GM12874 (cell line): ENCODE results near the gene FCN3.

Experiments used
- TF ChIP-seq, protein P1 (sequence below): IDR thresholded peaks from 2 replicates; pipeline ENCODE4 v1.5.1; 2011; ENCODE audit warnings: low read depth, mild to moderate bottlenecking, control low read depth, low read length, moderate library complexity; ENCODE audit not compliant: insufficient read depth

The FCN3 gene

DNA sequence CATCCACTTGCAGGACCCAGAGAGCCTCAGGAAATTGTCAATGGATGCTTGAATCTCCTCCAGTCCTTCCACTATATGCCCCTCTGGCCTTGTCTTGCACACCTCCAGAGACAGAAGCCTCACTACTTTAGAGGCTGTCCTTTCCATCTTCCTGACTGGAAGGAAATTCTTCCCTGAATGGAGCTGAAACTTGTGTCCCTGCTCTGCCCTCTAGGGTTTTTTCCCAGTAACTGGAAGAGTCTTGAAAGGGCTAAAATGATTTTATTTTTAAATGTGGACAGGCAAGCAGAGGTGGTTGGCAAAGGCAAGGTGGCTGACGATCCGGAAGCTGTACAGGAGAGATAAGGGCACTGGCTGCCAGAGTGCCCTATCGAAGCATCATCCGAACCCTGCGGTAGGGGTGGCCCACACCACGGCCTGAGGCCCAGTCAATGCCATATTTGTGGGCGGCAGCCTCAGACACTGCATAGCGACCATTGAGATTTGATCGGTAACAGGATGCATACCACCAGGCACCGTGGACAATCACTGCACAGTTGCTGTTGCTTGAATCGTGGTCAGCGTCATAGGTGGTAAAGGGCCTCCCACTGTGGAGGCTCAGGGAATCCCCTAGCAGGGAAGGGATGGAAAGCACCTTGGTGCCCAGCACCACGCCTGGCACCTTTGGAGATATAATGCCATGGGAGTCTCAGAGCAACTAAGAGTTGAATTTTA, 5.6 kb downstream of the FCN3 start:
- TF ChIP-seq, protein P1, sequence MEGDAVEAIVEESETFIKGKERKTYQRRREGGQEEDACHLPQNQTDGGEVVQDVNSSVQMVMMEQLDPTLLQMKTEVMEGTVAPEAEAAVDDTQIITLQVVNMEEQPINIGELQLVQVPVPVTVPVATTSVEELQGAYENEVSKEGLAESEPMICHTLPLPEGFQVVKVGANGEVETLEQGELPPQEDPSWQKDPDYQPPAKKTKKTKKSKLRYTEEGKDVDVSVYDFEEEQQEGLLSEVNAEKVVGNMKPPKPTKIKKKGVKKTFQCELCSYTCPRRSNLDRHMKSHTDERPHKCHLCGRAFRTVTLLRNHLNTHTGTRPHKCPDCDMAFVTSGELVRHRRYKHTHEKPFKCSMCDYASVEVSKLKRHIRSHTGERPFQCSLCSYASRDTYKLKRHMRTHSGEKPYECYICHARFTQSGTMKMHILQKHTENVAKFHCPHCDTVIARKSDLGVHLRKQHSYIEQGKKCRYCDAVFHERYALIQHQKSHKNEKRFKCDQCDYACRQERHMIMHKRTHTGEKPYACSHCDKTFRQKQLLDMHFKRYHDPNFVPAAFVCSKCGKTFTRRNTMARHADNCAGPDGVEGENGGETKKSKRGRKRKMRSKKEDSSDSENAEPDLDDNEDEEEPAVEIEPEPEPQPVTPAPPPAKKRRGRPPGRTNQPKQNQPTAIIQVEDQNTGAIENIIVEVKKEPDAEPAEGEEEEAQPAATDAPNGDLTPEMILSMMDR: no peak

DNA sequence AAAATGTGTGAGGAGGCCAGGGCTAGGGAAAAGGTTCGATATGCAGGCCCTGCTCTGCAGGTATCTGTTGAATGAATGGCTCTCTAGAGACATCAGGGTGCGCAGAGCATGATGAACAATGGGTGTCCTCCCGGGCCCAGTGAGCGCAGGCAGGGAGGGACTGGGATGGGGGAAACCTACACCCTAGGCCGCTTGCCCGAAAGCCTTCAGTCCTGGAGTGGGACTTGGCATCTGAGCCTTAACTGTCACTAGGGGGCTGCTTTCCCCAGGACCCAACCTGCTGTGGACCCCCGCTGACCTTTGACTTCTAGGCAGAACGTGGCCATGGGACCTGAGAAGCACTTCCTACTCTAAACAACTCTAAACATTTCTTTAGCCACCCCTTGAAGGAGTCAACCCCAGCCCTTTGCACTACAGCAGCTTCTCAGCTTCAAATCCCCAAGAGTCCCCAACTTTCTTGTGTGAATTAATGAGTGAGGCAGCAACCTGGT, 7.4 kb downstream of the FCN3 start:
- TF ChIP-seq, protein P1: no peak

DNA sequence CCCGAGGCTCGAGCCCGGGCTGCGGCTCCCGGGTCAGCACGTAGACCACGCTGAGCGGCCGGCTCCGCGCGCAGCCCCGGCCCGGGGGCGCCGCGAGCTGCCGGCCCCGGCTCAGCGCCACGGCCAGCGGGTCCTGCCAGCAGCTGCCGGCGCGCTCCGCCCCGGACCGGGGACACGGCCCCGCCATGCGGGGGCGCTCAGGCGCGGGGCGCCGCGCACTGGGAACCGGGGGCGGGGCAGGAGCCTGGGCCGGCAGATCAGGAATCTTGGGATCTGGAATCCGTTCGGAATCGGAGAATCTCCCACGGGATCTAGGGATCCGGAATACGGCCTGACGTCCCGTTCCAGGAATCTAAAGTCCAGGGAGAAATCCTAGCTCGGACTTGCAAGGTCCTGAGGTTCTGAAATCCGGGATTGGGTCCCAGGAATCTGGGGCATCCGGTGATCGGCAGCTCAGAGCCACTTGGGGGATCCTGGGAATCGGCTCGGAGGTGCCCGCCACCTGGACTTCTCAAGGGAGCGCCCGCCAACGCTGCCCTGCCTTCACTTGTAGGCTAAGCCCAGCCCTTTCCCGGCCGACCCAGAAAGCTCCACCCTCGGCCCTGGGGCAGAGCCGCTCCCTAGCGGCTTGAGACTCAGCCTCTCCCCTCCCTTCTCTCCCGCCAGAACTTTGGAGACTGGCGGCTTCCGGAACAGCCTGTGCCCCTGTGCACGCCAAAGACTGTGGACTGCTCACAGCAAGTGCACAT, 8.0 kb downstream of the FCN3 start, which contains the start of gene MAP3K6:
MAP3K6 (minus strand) TSS at position 551 of the 749 bp plus-strand sequence; CDS start at position 187, 364 bp downstream.
- TF ChIP-seq, protein P1: peak; percentile 73

DNA sequence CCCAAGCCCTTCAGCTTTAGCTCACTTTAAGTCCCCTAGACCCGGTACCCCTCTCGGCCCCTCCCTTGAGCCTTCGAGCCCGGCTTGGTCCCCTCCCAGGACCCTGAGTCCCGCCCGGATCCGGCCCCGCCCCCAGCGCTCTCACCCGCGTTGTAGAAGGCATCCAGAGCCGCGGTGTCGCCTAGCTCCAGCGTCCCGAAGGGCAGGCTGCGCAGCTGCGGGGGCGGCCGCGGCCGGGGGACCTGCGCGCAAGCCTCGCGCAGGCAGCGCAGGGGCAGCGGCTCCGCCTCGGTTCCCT, 8.6 kb downstream of the FCN3 start:
- TF ChIP-seq, protein P1: no peak

DNA sequence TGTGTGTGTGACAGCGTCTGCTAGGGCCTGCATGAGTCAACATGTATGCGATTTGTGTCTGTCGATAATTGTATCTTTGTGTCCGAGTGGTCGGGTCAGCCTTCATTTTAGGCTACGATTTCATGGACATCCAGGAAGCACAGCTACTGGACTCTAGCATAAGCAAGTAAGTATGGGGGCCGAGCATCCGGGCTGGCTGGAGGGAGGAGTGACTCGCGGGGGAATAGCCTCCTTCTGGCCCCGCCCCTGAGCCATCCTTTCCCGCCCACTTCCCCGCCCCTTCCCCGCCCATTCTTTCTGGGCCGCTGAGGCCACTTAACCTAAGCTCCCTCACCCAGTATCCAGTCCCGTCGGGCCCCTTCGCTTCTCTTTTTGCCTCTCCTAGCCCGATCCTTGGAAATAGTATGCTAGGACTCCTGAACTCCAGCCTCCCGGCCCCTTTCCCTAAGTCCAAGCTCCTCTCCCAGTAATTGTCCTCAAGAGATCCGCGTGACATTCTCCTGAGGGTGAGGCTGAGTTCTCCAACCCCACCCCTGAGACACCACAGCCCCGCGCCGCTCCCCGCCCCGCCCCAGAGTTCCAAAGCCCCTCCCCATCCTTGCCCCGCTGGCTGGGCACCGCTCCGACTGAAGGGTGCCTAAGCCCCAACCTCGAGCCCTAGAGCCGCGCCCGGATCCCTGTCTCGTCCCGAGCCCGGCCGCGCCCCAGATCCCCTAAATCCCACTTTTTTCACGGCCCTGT, 9.1 kb downstream of the FCN3 start:
- TF ChIP-seq, protein P1: no peak

DNA sequence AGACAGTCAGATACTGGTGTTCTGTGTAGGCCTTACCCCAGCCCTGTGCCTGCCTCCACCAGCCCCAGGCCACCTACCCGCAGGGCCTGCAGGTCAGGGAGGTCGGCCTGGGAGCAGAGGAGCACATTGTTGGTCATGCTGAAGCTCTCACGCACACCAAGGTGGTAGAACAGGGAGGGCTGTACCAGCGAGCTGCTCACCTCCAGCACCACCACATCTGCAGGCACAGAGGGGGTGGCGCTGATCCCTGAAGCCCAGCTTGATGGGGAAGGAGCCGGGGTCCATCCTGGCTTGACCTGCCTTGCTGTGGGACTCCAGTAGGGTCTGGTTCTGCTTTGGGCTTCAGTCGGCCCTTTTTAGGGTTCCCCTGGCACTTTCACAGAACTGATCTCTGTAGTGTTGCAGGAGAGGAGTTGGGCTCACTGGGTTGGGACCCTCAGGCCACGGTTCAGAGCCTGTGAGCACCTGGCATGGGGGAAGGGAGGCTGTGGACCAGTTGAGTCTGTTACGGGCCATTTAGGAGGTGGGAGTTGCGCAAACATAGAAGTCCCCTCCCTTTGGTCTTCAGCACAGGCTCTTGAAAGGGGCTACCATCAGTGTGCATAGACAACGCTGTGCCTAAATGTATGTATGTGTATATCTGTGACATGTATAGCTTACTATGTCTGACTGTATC, 9.8 kb downstream of the FCN3 start:
- TF ChIP-seq, protein P1: no peak
